GM12878 (cell line): Measurements from ENCODE around the gene BCAT1. TPM values are rescaled to one million over a fixed set of nuclear protein-coding genes. Genes with fewer than 3 reads are reported as not detected.

Experiments
- ATAC-seq: fragments of 200-7000 bp; cut with Tn5 transposase; 3 replicates; pipeline ENCODE4 v1.9.1; 2020; ENCODE audit warnings: mild to moderate bottlenecking, moderate library complexity
- BruUV-seq: library from RNA; stranded (reverse); fragments of 400-500 nt; replicated peaks from 2 replicates; lab custom pipeline; 2021; lab: Mats Ljungman, UMichigan
- CTCF ChIA-PET: fragments of 300-600 bp; sonication (Branson Sonifier 250); formaldehyde crosslinking; extraction: SDS; loops from one replicate; lab custom pipeline; 2021; ENCODE audit warnings: inconsistent platforms; lab: Yijun Ruan, JAX
- POLR2A ChIA-PET: fragments of 350-600 bp; formaldehyde crosslinking; extraction: SDS; loops from one replicate; lab custom pipeline; 2021; ENCODE audit warnings: inconsistent platforms; lab: Charles Lee
- RAD21 ChIA-PET: fragments of 300-600 bp; sonication (Branson Sonifier 250); formaldehyde crosslinking; loops from one replicate; lab custom pipeline; 2023; ENCODE audit warnings: antibody characterized with exemption; ENCODE audit not compliant: unreplicated experiment; lab: Charles Lee
- SMC1A ChIA-PET: fragments of 300-600 bp; sonication (Branson Sonifier 250); formaldehyde crosslinking; loops from one replicate; lab custom pipeline; 2023; ENCODE audit not compliant: unreplicated experiment, uncharacterized antibody; lab: Charles Lee
- DNase-seq: peaks from one replicate; pipeline ENCODE4 v3.0.0-alpha.2; 2011; ENCODE audit warnings: low read depth, low spot score
- FAIRE-seq: peaks from 3 replicates; lab custom pipeline; 2011; peaks lifted over from hg19 to GRCh38; lab: Jason Lieb, UNC
- H2AFZ ChIP-seq: 2 replicates; pipeline ENCODE4 v1.6.0; 2011; ENCODE audit warnings: low read depth, low read length, control low read depth; ENCODE audit not compliant: control insufficient read depth
- H3K27ac ChIP-seq: 2 replicates; pipeline ENCODE4 v1.5.1; 2011; ENCODE audit warnings: control low read depth; ENCODE audit not compliant: control insufficient read depth, insufficient read depth
- H3K27me3 ChIP-seq, 2 experiments: replicated peaks in 1 of 2; 2 replicates each; pipeline versions ENCODE4 v1.6.0 to v1.6.1; 2011; ENCODE audit warnings: low read length in 1 of 2; ENCODE audit not compliant: control insufficient read depth in 2 of 2, insufficient read depth in 2 of 2
- H3K36me3 ChIP-seq, 2 experiments: 2 replicates each; pipeline ENCODE4 v1.5.1; 2011; ENCODE audit warnings: low read length in 1 of 2; ENCODE audit not compliant: control insufficient read depth in 2 of 2, insufficient read depth in 2 of 2
- H3K4me1 ChIP-seq: 2 replicates; pipeline ENCODE4 v1.6.1; 2011; ENCODE audit warnings: mild to moderate bottlenecking, low read length, moderate library complexity, mixed read lengths; ENCODE audit not compliant: control insufficient read depth, insufficient read depth
- H3K4me2 ChIP-seq: 2 replicates; pipeline ENCODE4 v1.6.0; 2011; ENCODE audit warnings: control low read depth; ENCODE audit not compliant: control insufficient read depth, insufficient read depth
- H3K4me3 ChIP-seq: fragments of 200-600 bp; sonication (generic); 2 replicates; pipeline ENCODE4 v1.5.1; 2016
- H3K79me2 ChIP-seq: 2 replicates; pipeline ENCODE4 v1.6.0; 2011; ENCODE audit warnings: low read length; ENCODE audit not compliant: control insufficient read depth, insufficient read depth
- H3K9ac ChIP-seq: 2 replicates; pipeline ENCODE4 v1.8.0; 2011; ENCODE audit warnings: low read length, control low read depth, mixed read lengths; ENCODE audit not compliant: control insufficient read depth, insufficient read depth
- H3K9me3 ChIP-seq: replicated peaks from 3 replicates; pipeline ENCODE4 v1.5.1; 2011; ENCODE audit warnings: mild to moderate bottlenecking, low read length; ENCODE audit not compliant: control insufficient read depth, insufficient read depth
- H4K20me1 ChIP-seq: 2 replicates; pipeline ENCODE4 v1.6.0; 2011; ENCODE audit not compliant: control insufficient read depth, insufficient read depth
- CBX3 ChIP-seq: fragments of 200-600 bp; sonication (generic); IDR thresholded peaks from 2 replicates; pipeline ENCODE4 v1.6.1; 2016; ENCODE audit warnings: low read depth, borderline replicate concordance
- MEF2B ChIP-seq: fragments of 450-650 bp; IDR thresholded peaks from 2 replicates; pipeline ENCODE4 v1.6.1; 2018; ENCODE audit warnings: mild to moderate bottlenecking, moderate library complexity; ENCODE audit not compliant: partially characterized antibody, poor library complexity, severe bottlenecking
- RUNX3 ChIP-seq: IDR thresholded peaks from 2 replicates; pipeline ENCODE4 v1.6.1; 2012; ENCODE audit warnings: low read length, inconsistent platforms
- ZNF592 ChIP-seq: fragments of 450-650 bp; IDR thresholded peaks from 2 replicates; pipeline ENCODE4 v1.6.1; 2017; ENCODE audit warnings: mild to moderate bottlenecking, moderate library complexity
- WGBS: methylation state at CpG from one replicate; pipeline ENCODE4 v1.1.6; 2016; ENCODE audit warnings: low lambda C conversion rate; ENCODE audit not compliant: insufficient replicate concordance, insufficient coverage; ENCODE audit errors: missing lambda C conversion rate; 5-methylcytosine and 5-hydroxymethylcytosine counted together
- in situ Hi-C: fragments of 300-500 bp; cut with MboI; formaldehyde crosslinking; loops from 9 replicates; pipeline ENCODE4 v1.14.3; 2018; ENCODE audit warnings: mixed read lengths
- intact Hi-C: fragments of 100-400 bp; cut with micrococcal nuclease; formaldehyde crosslinking; loops from one replicate; pipeline ENCODE4 v1.14.2; 2022; ENCODE audit not compliant: unreplicated experiment
- polyA plus RNA-seq, 11 experiments: library from polyadenylated mRNA; depleted of rRNA in 4 of 11; unstranded in 6 of 11; stranded (reverse) in 5 of 11; fragments of >200 nt; fragmentation: Nextera tagmentation in 4 of 11; fragmentation: Illumina TruSeq in 1 of 11; extraction: Ambion mirVana in 4 of 11; extraction: Trizol in 1 of 11; gene quantifications; 1 replicate in 1 of 11; 2 replicates in 10 of 11; pipeline versions ENCODE4 v1.2.1 to v1.2.3, GENCODE V29; 2011 to 2016; ENCODE audit warnings: inconsistent platforms in 2 of 11, missing spikeins in 2 of 11, low read depth in 1 of 11
- total RNA-seq, 4 experiments: library from RNA; depleted of rRNA in 3 of 4; stranded (reverse); fragments of >200 nt in 3 of 4; fragmentation: Illumina TruSeq in 1 of 4; extraction: Trizol in 1 of 4; gene quantifications; 2 replicates each; pipeline versions ENCODE4 v1.2.1 to v1.2.3, GENCODE V29; 2013 to 2021

Gene BCAT1
- total and polyA plus RNA-seq, 10 of the 15 experiments (the other 5 are each of a cell fraction or from before 2014, with no cell fraction given), result 26.2 to 187 (median 81.9) TPM

GRCh38 chr12:24938341-24938740 lies 10.6 kb downstream of the BCAT1 start:
- no peak overlapping the region for H3K9ac ChIP-seq
- H3K4me2 ChIP-seq, result no peak overlapping the region
- POLR2A ChIA-PET, result no interaction called here
- H4K20me1 ChIP-seq, result no peaks in the 10 kb centered on the region
- H3K79me2 ChIP-seq, result peaks cover 22% of the 10 kb centered on the region
- RAD21 ChIA-PET, result interaction anchor here (0.7 to 1.5 kb wide), 3 partner anchors 9 to 84 kb away, joined by 3 to 6 read pairs (median 3); partner anchors contain the start of gene BCAT1
- TF ChIP-seq ZNF592 (no peak), MEF2B (peak; percentile 63), RUNX3 (no peak), CBX3 (no peak)
- peaks cover 12% of the 10 kb centered on the region for H3K4me1 ChIP-seq
- no peak overlapping the region for H3K27ac ChIP-seq
- intact Hi-C loops (no loop called here), in situ Hi-C loops (no loop called here)
- no peak for DNase-seq
- H3K36me3 ChIP-seq, result no peaks in the 10 kb centered on the region; a peak in 1 of 4 replicates
- BruUV-seq, result no TSS peak
- CTCF ChIA-PET, result interaction anchor here (0.6 kb wide), 1 partner anchor 36 kb away, joined by 3 read pairs; no protein-coding TSS in a partner anchor
- SMC1A ChIA-PET, result interaction anchor here (1.3 to 1.6 kb wide), 2 partner anchors 10 to 37 kb away, joined by 3 to 8 read pairs; no protein-coding TSS in a partner anchor
- peaks cover 5% of the 10 kb centered on the region; the same call in 2 of the 3 replicates for H3K9me3 ChIP-seq
- WGBS, result 68% methylated on average over 3 of the region's 3 CpGs
- no peak for FAIRE-seq
- no peak overlapping the region for H3K4me3 ChIP-seq
- no peak; the same call in 1 of the 3 replicates for ATAC-seq
- no peak overlapping the region for H2AFZ ChIP-seq
- no peaks in the 10 kb centered on the region for H3K27me3 ChIP-seq
